Right lobe of liver (tissue), 6 donors: Measurements from ENCODE around the gene FILIP1. TPM values are rescaled to one million over a fixed set of nuclear protein-coding genes. Genes with fewer than 3 reads are reported as not detected.

Experiments used
- ATAC-seq, 4 donors: fragments of 200-7000 bp; cut with Tn5 transposase; one replicate each; pipeline ENCODE4 v1.9.1; 2020; ENCODE audit warnings: mild to moderate bottlenecking in 4 of 4, moderate library complexity in 4 of 4
- DNase-seq, 3 donors: peaks; one replicate each; pipeline ENCODE4 v3.0.0-alpha.2; 2020
- H3K27ac ChIP-seq, 3 donors: fragments of 200-600 bp; one replicate each; pipeline ENCODE4 v1.8.0; 2022
- H3K27me3 ChIP-seq, 2 donors: fragments of 200-600 bp; one replicate each; pipeline ENCODE4 v1.8.0; 2022
- H3K36me3 ChIP-seq, 4 donors: fragments of 200-600 bp; sonication (generic) in 1 of 4; one replicate each; pipeline versions ENCODE4 v1.5.1 to v1.8.0; 2017 to 2022; ENCODE audit warnings: control low read depth in 1 of 4
- H3K4me1 ChIP-seq, 4 donors: fragments of 200-600 bp; sonication (generic) in 1 of 4; one replicate each; pipeline versions ENCODE4 v1.5.1 to v1.8.0; 2017 to 2022; ENCODE audit warnings: control low read depth in 1 of 4
- H3K4me3 ChIP-seq, 3 donors: fragments of 200-600 bp; one replicate each; pipeline ENCODE4 v1.8.0; 2022
- H3K9me3 ChIP-seq, 4 donors: fragments of 200-600 bp; sonication (generic) in 1 of 4; one replicate each; pipeline versions ENCODE4 v1.5.1 to v1.8.0; 2017 to 2022; ENCODE audit warnings: control low read depth in 1 of 4
- POLR2A ChIP-seq: fragments of 450-650 bp; IDR thresholded peaks from one replicate; pipeline ENCODE4 v1.6.1; 2017; ENCODE audit warnings: antibody characterized with exemption, mild to moderate bottlenecking
- WGBS: methylation state at CpG from one replicate; pipeline ENCODE4 v1.1.6; 2018; ENCODE audit warnings: low coverage, low lambda C conversion rate; ENCODE audit not compliant: insufficient coverage; ENCODE audit errors: missing lambda C conversion rate; 5-methylcytosine and 5-hydroxymethylcytosine counted together
- intact Hi-C, 2 donors: fragments of 100-400 bp; cut with DNase I; formaldehyde crosslinking; loops; one replicate each; pipeline versions ENCODE4 v1.11.2 to v1.14.1; 2022
- microRNA-seq, 2 donors: library from miRNA; unstranded; fragments of <30 nt; microRNA quantifications; one replicate each; pipeline ENCODE4, GENCODE V29; 2019 to 2020
- small RNA-seq, 2 experiments: library from RNA; depleted of rRNA; stranded (forward); fragments of <200 nt; gene quantifications; one replicate each; pipeline ENCODE3, GENCODE V24; 2016
- total RNA-seq, 6 experiments: library from RNA; depleted of rRNA in 2 of 6; stranded (reverse); fragments of >200 nt in 2 of 6; fragmentation: NEBNext Ultra II Directional in 3 of 6; extraction: Animal tissue kit (Norgen Biotek cat#: 25700) in 3 of 6; gene quantifications; one replicate each; pipeline versions ENCODE4 v1.1.0 to v1.2.4, GENCODE V29; 2016 to 2023
- TF ChIP-seq, protein P1 (sequence below), 4 donors: fragments of 200-600 bp in 3 of 4; fragments of 450-650 bp in 1 of 4; IDR thresholded peaks; one replicate each; pipeline versions ENCODE4 v1.5.1 to v1.8.0; 2016 to 2022; ENCODE audit warnings: antibody characterized with exemption in 4 of 4, mild to moderate bottlenecking in 2 of 4
- donor health status: DM: no; HTN: yes; CAD: no.
- donor health status: DM: no; HTN: no; CAD: no.
- donor health status: DM: no; HTN: no; CAD: no.
- donor health status: DM: no; HTN: yes; CAD: no.
- donor health status: DM: no; HTN: yes; CAD: no.

The FILIP1 gene
- total RNA-seq, 6 experiments from 2014 or later = 0.95 to 2.2 (median 1.6) TPM

DNA sequence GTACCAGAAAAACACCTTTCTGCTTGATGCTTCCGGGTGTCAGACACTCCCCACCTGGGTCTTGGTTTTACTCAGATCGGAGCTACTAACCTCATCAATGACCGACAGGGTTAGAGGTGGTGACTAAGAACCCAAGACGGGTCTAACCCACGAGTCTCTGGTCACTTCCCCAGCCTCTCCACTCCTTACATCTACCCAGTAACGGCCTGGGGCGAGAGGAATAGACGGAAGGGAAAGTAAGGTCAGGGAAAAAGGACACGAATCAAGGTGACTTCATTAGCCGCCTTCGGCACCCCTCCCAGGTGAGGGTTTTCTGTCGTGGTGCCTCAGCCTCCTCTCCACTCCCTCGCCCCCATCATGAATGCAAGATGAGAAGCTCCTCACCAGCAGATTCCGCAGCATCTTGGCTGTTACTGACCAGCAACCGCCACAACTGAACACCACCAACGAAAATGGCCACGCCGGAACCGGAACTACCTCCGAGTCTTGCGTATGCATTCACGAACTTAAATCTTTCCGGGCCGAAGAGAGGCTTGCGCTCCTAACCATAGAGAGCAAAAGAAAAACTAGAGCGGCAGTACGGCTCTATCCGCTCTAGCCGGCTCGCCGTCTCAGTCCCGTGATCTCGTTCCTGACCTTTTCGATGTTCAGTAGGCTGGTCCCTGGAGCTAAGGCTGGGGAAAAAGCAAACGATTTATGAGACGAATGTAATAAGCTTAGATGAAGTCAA is 250.1 kb downstream of the FILIP1 start, which contains the start of gene COX7A2:
COX7A2 (minus strand) TSS at position 469 of the 730 bp plus-strand sequence; CDS start at position 402, 67 bp downstream.
- Histone ChIP-seq H3K36me3 (peaks cover 0 to 22% (median 10%) of the 10 kb centered on the region in 4 donors), H3K27me3 (no peaks in the 10 kb centered on the region), H3K4me1 (peaks cover 0 to 8% (median 0%) of the 10 kb centered on the region in 4 donors), H3K9me3 (no peaks in the 10 kb centered on the region), H3K4me3 (peak within 1 kb of the TSS; percentile 45 to 85 (median 71)), H3K27ac (peak within 1 kb of the TSS; percentile 74 to 89 (median 74))
- DNase-seq (peak; percentile 83 to 93 (median 91)), ATAC-seq (peak; percentile 99 to 100 (median 100))
- TF ChIP-seq, protein P1, sequence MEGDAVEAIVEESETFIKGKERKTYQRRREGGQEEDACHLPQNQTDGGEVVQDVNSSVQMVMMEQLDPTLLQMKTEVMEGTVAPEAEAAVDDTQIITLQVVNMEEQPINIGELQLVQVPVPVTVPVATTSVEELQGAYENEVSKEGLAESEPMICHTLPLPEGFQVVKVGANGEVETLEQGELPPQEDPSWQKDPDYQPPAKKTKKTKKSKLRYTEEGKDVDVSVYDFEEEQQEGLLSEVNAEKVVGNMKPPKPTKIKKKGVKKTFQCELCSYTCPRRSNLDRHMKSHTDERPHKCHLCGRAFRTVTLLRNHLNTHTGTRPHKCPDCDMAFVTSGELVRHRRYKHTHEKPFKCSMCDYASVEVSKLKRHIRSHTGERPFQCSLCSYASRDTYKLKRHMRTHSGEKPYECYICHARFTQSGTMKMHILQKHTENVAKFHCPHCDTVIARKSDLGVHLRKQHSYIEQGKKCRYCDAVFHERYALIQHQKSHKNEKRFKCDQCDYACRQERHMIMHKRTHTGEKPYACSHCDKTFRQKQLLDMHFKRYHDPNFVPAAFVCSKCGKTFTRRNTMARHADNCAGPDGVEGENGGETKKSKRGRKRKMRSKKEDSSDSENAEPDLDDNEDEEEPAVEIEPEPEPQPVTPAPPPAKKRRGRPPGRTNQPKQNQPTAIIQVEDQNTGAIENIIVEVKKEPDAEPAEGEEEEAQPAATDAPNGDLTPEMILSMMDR (IDR thresholded peaks at IDR 0.05) = no peak
- peak; percentile 65 for TF ChIP-seq POLR2A
- under 1% methylated on average over 28 of the region's 36 CpGs for WGBS
- intact Hi-C loops = no loop called here

Small RNA genes lying within 50 kb of the gene (microRNA-seq; reads per million reads assigned to microRNA genes)
- gene MIR4463 = 0 reads per million in 2 donors

Small RNA genes lying within 50 kb of the gene (small RNA-seq; reads per million reads assigned to genes)
- gene MIR4463 (0 reads per million in 2 experiments), gene RF00012 (0 reads per million in 2 experiments), gene RNU1-34P (0 reads per million in 2 experiments)

Other genes with a start within 250 kb of the FILIP1 start
- 100 to 1,000 TPM; 159 to 345 (median 218) TPM for gene COX7A2, start 250.0 kb downstream of the FILIP1 start, total RNA-seq
- gene TMEM30A, start 209.0 kb downstream of the FILIP1 start, total RNA-seq = 10 to 100 TPM; 40.1 to 66.8 (median 62.2) TPM
- gene SENP6, start 108.1 kb upstream of the FILIP1 start, total RNA-seq = 10 to 100 TPM; 21.8 to 43.4 (median 31.6) TPM